ENCODE results near the gene KATNBL1. TPM values are rescaled to one million over a fixed set of nuclear protein-coding genes. Genes with fewer than 3 reads are reported as not detected.
A peak's percentile ranks its signal among the peaks of the same experiment; 100 is the strongest.
"Not testable (repeated sequence)": the region's sequence is repeated elsewhere in the genome, so short reads cannot be mapped to it uniquely, and the experiment has no call there.

The KATNBL1 gene
- total RNA-seq, 2 donors from 2014 or later: 23.8 to 26.2 TPM

- not testable (repeated sequence) for H3K36me3 Mint-ChIP-seq (ENCODE audit: low read depth); H3K9me3 ChIP-seq (ENCODE audit: control insufficient read depth, low read length, poor library complexity, severe bottlenecking); H3K4me3 Mint-ChIP-seq; DNase-seq; H3K27ac Mint-ChIP-seq; H3K4me1 Mint-ChIP-seq; ATAC-seq; H3K27me3 Mint-ChIP-seq
Measured at GRCh38 chr15:34165987-34166573, 43.8 kb downstream of the KATNBL1 start.

GRCh38 chr15:34161329-34161963, 48.5 kb downstream of the KATNBL1 start:
- Mint-ChIP-seq H3K4me1 (no peaks in the 10 kb centered on the region), H3K36me3 (ENCODE audit: low read depth) (peaks cover 3% of the 10 kb centered on the region), H3K27ac (no peak overlapping the region), H3K27me3 (no peaks in the 10 kb centered on the region), H3K4me3 (no peak overlapping the region)
- ATAC-seq (no peak), DNase-seq (no peak)
- H3K9me3 ChIP-seq (ENCODE audit: control insufficient read depth, low read length, poor library complexity, severe bottlenecking): no peaks in the 10 kb centered on the region

GRCh38 chr15:34160735-34161134, 49.2 kb downstream of the KATNBL1 start:
- peaks cover 3% of the 10 kb centered on the region for H3K36me3 Mint-ChIP-seq (ENCODE audit: low read depth)
- no peaks in the 10 kb centered on the region for H3K4me1 Mint-ChIP-seq
- no peak overlapping the region for H3K27ac Mint-ChIP-seq
- no peaks in the 10 kb centered on the region for H3K9me3 ChIP-seq (ENCODE audit: control insufficient read depth, low read length, poor library complexity, severe bottlenecking)
- no peak overlapping the region for H3K4me3 Mint-ChIP-seq
- DNase-seq: no peak
- ATAC-seq: no peak
- no peaks in the 10 kb centered on the region for H3K27me3 Mint-ChIP-seq

GRCh38 chr15:34158355-34158754, 51.5 kb downstream of the KATNBL1 start:
- DNase-seq (no peak), ATAC-seq (no peak)
- peaks cover 10% of the 10 kb centered on the region for H3K9me3 ChIP-seq (ENCODE audit: control insufficient read depth, low read length, poor library complexity, severe bottlenecking)
- no peak overlapping the region for H3K27ac Mint-ChIP-seq
- H3K27me3 Mint-ChIP-seq: no peaks in the 10 kb centered on the region
- no peak overlapping the region for H3K4me3 Mint-ChIP-seq
- H3K4me1 Mint-ChIP-seq: no peaks in the 10 kb centered on the region
- H3K36me3 Mint-ChIP-seq (ENCODE audit: low read depth): peaks cover 3% of the 10 kb centered on the region

- no peak for ATAC-seq
- H3K36me3 Mint-ChIP-seq (ENCODE audit: low read depth): no peaks in the 10 kb centered on the region
Measured at GRCh38 chr15:34155859-34156258, 54.0 kb downstream of the KATNBL1 start.

GRCh38 chr15:34154725-34155204, 55.1 kb downstream of the KATNBL1 start:
- no peak for ATAC-seq
- no peaks in the 10 kb centered on the region for H3K27me3 Mint-ChIP-seq
- no peaks in the 10 kb centered on the region for H3K36me3 Mint-ChIP-seq (ENCODE audit: low read depth)
- H3K27ac Mint-ChIP-seq: no peak overlapping the region
- peaks cover 10% of the 10 kb centered on the region for H3K9me3 ChIP-seq (ENCODE audit: control insufficient read depth, low read length, poor library complexity, severe bottlenecking)
- no peak for DNase-seq
- H3K4me1 Mint-ChIP-seq: no peaks in the 10 kb centered on the region
- H3K4me3 Mint-ChIP-seq: no peak overlapping the region

More at GRCh38 chr15:34155859-34156258, 54.0 kb downstream of the KATNBL1 start:
- Mint-ChIP-seq H3K27ac (no peak overlapping the region), H3K27me3 (no peaks in the 10 kb centered on the region), H3K4me1 (no peaks in the 10 kb centered on the region), H3K4me3 (no peak overlapping the region)
- DNase-seq: no peak
- H3K9me3 ChIP-seq (ENCODE audit: control insufficient read depth, low read length, poor library complexity, severe bottlenecking): peaks cover 10% of the 10 kb centered on the region

GRCh38 chr15:34147371-34148140, 62.3 kb downstream of the KATNBL1 start:
- H3K4me3 Mint-ChIP-seq: no peak overlapping the region
- peak overlapping the region; percentile 49 for H3K27ac Mint-ChIP-seq
- no peaks in the 10 kb centered on the region for H3K27me3 Mint-ChIP-seq
- DNase-seq (no peak), ATAC-seq (no peak)
- no peaks in the 10 kb centered on the region for H3K9me3 ChIP-seq (ENCODE audit: control insufficient read depth, low read length, poor library complexity, severe bottlenecking)
- H3K36me3 Mint-ChIP-seq (ENCODE audit: low read depth): peaks cover 2% of the 10 kb centered on the region
- H3K4me1 Mint-ChIP-seq: no peaks in the 10 kb centered on the region

- Mint-ChIP-seq H3K4me3 (no peak overlapping the region), H3K27me3 (no peaks in the 10 kb centered on the region), H3K27ac (no peak overlapping the region), H3K4me1 (no peaks in the 10 kb centered on the region), H3K36me3 (ENCODE audit: low read depth) (no peaks in the 10 kb centered on the region)
- no peak for DNase-seq
- H3K9me3 ChIP-seq (ENCODE audit: control insufficient read depth, low read length, poor library complexity, severe bottlenecking): no peaks in the 10 kb centered on the region
- ATAC-seq: no peak
Measured at GRCh38 chr15:34133511-34133910, 76.4 kb downstream of the KATNBL1 start.

GRCh38 chr15:34132881-34133280, 77.0 kb downstream of the KATNBL1 start:
- H3K9me3 ChIP-seq (ENCODE audit: control insufficient read depth, low read length, poor library complexity, severe bottlenecking): no peaks in the 10 kb centered on the region
- DNase-seq: no peak
- no peak overlapping the region for H3K4me3 Mint-ChIP-seq
- no peaks in the 10 kb centered on the region for H3K27me3 Mint-ChIP-seq
- H3K4me1 Mint-ChIP-seq: no peaks in the 10 kb centered on the region
- no peak overlapping the region for H3K27ac Mint-ChIP-seq
- no peak for ATAC-seq
- no peaks in the 10 kb centered on the region for H3K36me3 Mint-ChIP-seq (ENCODE audit: low read depth)

- no peak for ATAC-seq
- no peaks in the 10 kb centered on the region for H3K4me1 Mint-ChIP-seq
- H3K27me3 Mint-ChIP-seq: no peaks in the 10 kb centered on the region
- no peak overlapping the region for H3K27ac Mint-ChIP-seq
- no peak overlapping the region for H3K4me3 Mint-ChIP-seq
- H3K9me3 ChIP-seq (ENCODE audit: control insufficient read depth, low read length, poor library complexity, severe bottlenecking): no peaks in the 10 kb centered on the region
- H3K36me3 Mint-ChIP-seq (ENCODE audit: low read depth): no peaks in the 10 kb centered on the region
- DNase-seq: no peak
Measured at GRCh38 chr15:34128898-34129297, 81.0 kb downstream of the KATNBL1 start.

GRCh38 chr15:34126522-34126921, 83.4 kb downstream of the KATNBL1 start:
- Mint-ChIP-seq H3K4me3 (no peak overlapping the region), H3K36me3 (ENCODE audit: low read depth) (no peaks in the 10 kb centered on the region), H3K27me3 (no peaks in the 10 kb centered on the region), H3K4me1 (no peaks in the 10 kb centered on the region), H3K27ac (no peak overlapping the region)
- no peak for DNase-seq
- H3K9me3 ChIP-seq (ENCODE audit: control insufficient read depth, low read length, poor library complexity, severe bottlenecking): no peaks in the 10 kb centered on the region
- no peak for ATAC-seq

GRCh38 chr15:34125945-34126344, 84.0 kb downstream of the KATNBL1 start:
- ATAC-seq (no peak), DNase-seq (no peak)
- no peak overlapping the region for H3K4me3 Mint-ChIP-seq
- no peak overlapping the region for H3K27ac Mint-ChIP-seq
- no peaks in the 10 kb centered on the region for H3K4me1 Mint-ChIP-seq
- no peaks in the 10 kb centered on the region for H3K27me3 Mint-ChIP-seq
- no peaks in the 10 kb centered on the region for H3K9me3 ChIP-seq (ENCODE audit: control insufficient read depth, low read length, poor library complexity, severe bottlenecking)
- no peaks in the 10 kb centered on the region for H3K36me3 Mint-ChIP-seq (ENCODE audit: low read depth)

- H3K4me3 Mint-ChIP-seq: no peak overlapping the region
- no peaks in the 10 kb centered on the region for H3K27me3 Mint-ChIP-seq
- no peak for DNase-seq
- H3K9me3 ChIP-seq (ENCODE audit: control insufficient read depth, low read length, poor library complexity, severe bottlenecking): no peaks in the 10 kb centered on the region
- H3K36me3 Mint-ChIP-seq (ENCODE audit: low read depth): no peaks in the 10 kb centered on the region
- H3K27ac Mint-ChIP-seq: no peak overlapping the region
- no peaks in the 10 kb centered on the region for H3K4me1 Mint-ChIP-seq
- no peak for ATAC-seq
Measured at GRCh38 chr15:34124651-34125050, 85.2 kb downstream of the KATNBL1 start.
